Stimulated activated CD8-positive, alpha-beta memory T cell treated with anti-CD3 and anti-CD28 coated beads, Interleukin-4, amount 100 ng/mL, for 4 hours (primary cell): ENCODE results near the gene WWOX.
"Not testable (repeated sequence)": the region's sequence is repeated elsewhere in the genome, so short reads cannot be mapped to it uniquely, and the experiment has no call there.

ENCODE experiments used
- DNase-seq, 2 donors: peaks; one replicate each; pipeline ENCODE4 v3.0.0-alpha.2; 2020; ENCODE audit warnings: low read depth in 2 of 2, low spot score in 1 of 2

The WWOX gene

GRCh38 chr16:79212114-79212791, 1112.8 kb downstream of the WWOX start:
- no peak for DNase-seq

GRCh38 chr16:79213214-79213613, 1113.8 kb downstream of the WWOX start:
- DNase-seq, result no peak

GRCh38 chr16:79215289-79215688, 1115.8 kb downstream of the WWOX start:
- no peak for DNase-seq

GRCh38 chr16:79217375-79218011, 1118.0 kb downstream of the WWOX start:
- DNase-seq, result no peak

GRCh38 chr16:79218351-79218750, 1118.9 kb downstream of the WWOX start:
- no peak for DNase-seq

GRCh38 chr16:79225994-79226393, 1126.5 kb downstream of the WWOX start:
- not testable (repeated sequence) for DNase-seq

- DNase-seq, result no peak
These were observed 1129.9 kb downstream of the WWOX start for GRCh38 chr16:79229361-79229760.

- not testable (repeated sequence) for DNase-seq
These were observed 1146.2 kb downstream of the WWOX start for GRCh38 chr16:79245700-79246099.

- no peak for DNase-seq
These were observed 1147.9 kb downstream of the WWOX start for GRCh38 chr16:79247386-79247785.

- no peak for DNase-seq
These were observed 1148.9 kb downstream of the WWOX start for GRCh38 chr16:79248351-79248750.

GRCh38 chr16:79250502-79251098, 1151.1 kb downstream of the WWOX start:
- DNase-seq, result no peak

GRCh38 chr16:79253100-79253631, 1153.7 kb downstream of the WWOX start:
- DNase-seq, result no peak

GRCh38 chr16:79257953-79258490, 1158.6 kb downstream of the WWOX start:
- DNase-seq, result no peak

- DNase-seq, result not testable (repeated sequence)
These were observed 1161.4 kb downstream of the WWOX start for GRCh38 chr16:79260890-79261289.

- no peak for DNase-seq
These were observed 1162.1 kb downstream of the WWOX start for GRCh38 chr16:79261481-79261940.

GRCh38 chr16:79261944-79262552, 1162.6 kb downstream of the WWOX start:
- no peak for DNase-seq
